Tibial nerve (tissue), 4 donors: ENCODE measurements around the gene PLSCR3.

Experiments
- EP300 ChIP-seq, 2 donors: sonication (generic); formaldehyde crosslinking; IDR thresholded peaks; one replicate each; pipeline ENCODE4 v1.6.1; 2017; ENCODE audit warnings: antibody characterized with exemption in 2 of 2, mild to moderate bottlenecking in 1 of 2
- POLR2A ChIP-seq, 2 donors: fragments of 450-650 bp; IDR thresholded peaks; one replicate each; pipeline ENCODE4 v1.6.1; 2017; ENCODE audit warnings: antibody characterized with exemption in 2 of 2, mild to moderate bottlenecking in 2 of 2, moderate library complexity in 2 of 2
- TF ChIP-seq, protein P1 (sequence below), 5 experiments: fragments of 200-600 bp in 3 of 5; fragments of 450-650 bp in 2 of 5; sonication (generic) in 3 of 5; IDR thresholded peaks; one replicate each; pipeline ENCODE4 v1.5.1; 2016 to 2019; ENCODE audit warnings: antibody characterized with exemption in 5 of 5, mild to moderate bottlenecking in 3 of 5, moderate library complexity in 2 of 5

DNA sequence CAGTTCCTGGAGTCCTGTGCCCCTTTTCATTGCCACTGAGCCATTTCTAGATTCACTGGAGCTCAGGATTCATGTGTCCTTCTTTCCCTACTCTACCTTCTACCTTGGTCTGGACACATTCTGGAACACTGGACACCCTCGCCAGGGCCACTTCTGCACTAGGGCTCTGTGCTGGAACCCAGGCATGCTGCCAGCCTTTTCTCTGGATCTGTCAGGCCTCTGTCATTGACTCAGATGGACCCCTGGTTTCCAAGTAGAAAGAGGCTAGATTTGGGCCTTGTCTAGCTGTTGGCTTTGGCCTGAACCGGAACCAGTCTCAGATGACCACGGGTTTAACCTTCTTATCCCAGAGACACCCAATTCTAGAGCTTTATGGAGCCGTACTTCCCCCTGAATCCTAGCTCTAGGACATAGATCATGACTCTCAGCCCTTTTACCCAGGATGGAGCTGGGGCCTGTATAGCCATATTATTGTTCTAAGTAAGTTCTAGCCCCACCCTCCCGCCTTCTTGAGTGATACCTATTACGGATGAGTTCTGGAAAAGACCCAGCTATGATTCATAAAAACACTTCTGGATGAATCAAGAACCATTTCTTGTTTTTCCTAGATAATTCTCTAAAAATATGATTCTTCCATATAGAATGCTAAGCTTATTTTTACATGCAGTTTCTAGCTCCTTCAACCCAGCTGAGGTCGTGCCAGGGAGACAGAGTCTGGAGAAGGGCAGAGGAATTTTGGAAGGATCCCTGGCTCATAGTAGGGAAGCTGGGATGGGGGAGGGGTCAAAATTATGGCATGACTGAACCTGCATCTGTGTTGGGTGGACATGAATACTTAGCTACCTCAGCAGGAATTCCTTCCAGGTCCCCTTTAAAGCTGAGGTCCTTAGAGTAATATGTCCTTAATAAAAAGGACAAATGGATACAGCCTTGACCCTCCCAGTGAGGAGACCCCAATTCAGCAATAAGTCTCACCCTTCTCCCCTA, 49.5 kb upstream of the PLSCR3 start:
- TF ChIP-seq, protein P1, sequence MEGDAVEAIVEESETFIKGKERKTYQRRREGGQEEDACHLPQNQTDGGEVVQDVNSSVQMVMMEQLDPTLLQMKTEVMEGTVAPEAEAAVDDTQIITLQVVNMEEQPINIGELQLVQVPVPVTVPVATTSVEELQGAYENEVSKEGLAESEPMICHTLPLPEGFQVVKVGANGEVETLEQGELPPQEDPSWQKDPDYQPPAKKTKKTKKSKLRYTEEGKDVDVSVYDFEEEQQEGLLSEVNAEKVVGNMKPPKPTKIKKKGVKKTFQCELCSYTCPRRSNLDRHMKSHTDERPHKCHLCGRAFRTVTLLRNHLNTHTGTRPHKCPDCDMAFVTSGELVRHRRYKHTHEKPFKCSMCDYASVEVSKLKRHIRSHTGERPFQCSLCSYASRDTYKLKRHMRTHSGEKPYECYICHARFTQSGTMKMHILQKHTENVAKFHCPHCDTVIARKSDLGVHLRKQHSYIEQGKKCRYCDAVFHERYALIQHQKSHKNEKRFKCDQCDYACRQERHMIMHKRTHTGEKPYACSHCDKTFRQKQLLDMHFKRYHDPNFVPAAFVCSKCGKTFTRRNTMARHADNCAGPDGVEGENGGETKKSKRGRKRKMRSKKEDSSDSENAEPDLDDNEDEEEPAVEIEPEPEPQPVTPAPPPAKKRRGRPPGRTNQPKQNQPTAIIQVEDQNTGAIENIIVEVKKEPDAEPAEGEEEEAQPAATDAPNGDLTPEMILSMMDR (IDR thresholded peaks at IDR 0.05) = no peak
- TF ChIP-seq EP300 (IDR thresholded peaks at IDR 0.05) (no peak), POLR2A (IDR thresholded peaks at IDR 0.05) (no peak)
